GM18502 (cell line): Measurements from ENCODE around the gene SLC25A11.
"Not testable (repeated sequence)": the region's sequence is repeated elsewhere in the genome, so short reads cannot be mapped to it uniquely, and the experiment has no call there.

Experiments
- ATAC-seq: cut with Tn5 transposase; IDR thresholded peaks from one replicate; pipeline ENCODE4 v1.9.1; 2021; ENCODE audit warnings: mild to moderate bottlenecking; ENCODE audit not compliant: unreplicated experiment, poor library complexity

Gene SLC25A11

GRCh38 chr17:4928881-4929280 lies 11.0 kb downstream of the SLC25A11 start:
- no peak for ATAC-seq

DNA sequence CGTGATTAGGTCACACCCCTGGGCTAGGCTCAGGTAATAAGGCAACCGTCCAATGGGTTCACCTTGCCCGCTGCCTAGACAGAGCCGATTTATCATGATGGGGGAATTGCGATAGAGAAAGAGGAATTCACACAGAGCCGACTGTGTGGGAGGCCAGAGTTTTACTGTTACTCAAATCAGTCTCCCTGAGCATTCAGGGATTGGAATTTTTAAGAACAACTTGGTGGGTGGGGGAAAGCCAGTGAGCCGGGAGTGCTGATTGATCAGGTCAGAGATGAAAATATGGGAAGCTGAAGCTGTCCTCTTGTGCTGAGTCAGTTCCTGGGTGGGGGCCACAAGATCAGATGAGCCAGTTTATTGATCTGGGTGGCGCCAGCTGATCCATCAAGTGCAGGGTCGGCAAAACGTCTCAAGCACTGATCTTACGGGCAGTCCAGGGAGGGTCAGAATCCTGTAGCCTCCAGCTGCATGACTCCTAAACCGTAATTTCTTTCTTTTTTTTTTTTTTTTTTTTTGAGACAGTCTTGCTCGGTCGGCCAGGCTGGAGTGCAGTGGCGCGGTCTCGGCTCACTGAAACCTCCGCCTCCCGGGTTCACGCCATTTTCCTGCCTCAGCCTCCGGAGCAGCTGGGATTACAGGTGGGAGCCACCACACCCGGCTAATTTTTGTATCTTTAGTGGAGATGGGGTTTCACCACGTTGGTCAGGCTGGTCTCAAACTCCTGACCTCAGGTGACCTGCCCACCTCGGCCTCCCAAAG lies 13.1 kb downstream of the SLC25A11 start:
- not testable (repeated sequence) for ATAC-seq

DNA sequence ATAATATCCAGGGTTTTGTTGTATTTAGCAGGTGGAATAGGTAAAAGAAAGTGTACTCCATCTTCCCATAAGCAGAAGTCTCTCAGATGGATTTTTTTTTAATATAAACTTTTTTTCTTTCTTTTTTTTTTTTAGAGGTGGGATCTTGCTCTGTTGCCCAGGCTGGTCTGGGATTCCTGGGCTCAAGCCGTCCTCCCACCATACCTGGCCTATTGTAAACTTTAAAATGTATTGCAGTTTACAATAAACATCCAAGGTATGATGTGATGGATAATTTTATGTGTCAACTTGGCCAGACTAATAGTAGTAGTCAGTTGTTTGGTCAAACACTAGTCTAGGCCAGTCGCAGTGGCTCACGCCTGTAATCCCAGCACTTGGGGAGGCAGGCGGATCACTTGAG lies 18.5 kb downstream of the SLC25A11 start:
- ATAC-seq, result no peak

GRCh38 chr17:4920351-4921048 lies 19.3 kb downstream of the SLC25A11 start:
- no peak for ATAC-seq

GRCh38 chr17:4919511-4920047 lies 20.3 kb downstream of the SLC25A11 start:
- no peak for ATAC-seq

DNA sequence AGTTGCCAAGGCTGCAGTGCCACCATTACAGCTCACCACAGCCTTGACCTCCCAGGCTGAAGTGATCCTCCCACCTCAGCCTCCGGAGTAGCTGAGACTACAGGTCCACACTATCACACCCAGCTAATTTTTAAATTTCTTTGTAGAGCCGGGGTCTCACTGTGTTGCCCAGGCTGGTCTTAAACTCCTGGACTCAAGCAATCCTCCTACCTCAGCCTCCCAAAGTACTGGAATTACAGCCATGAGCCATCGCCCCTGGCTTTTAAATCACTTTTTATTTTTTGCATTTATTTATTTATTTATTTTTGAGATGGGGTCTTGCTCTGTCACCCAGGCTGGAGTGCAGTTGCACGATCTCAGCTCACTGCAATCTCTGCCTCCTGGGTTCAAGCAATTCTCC lies 25.3 kb downstream of the SLC25A11 start:
- ATAC-seq, result not testable (repeated sequence)

GRCh38 chr17:4913994-4914393 lies 25.9 kb downstream of the SLC25A11 start:
- no peak for ATAC-seq

DNA sequence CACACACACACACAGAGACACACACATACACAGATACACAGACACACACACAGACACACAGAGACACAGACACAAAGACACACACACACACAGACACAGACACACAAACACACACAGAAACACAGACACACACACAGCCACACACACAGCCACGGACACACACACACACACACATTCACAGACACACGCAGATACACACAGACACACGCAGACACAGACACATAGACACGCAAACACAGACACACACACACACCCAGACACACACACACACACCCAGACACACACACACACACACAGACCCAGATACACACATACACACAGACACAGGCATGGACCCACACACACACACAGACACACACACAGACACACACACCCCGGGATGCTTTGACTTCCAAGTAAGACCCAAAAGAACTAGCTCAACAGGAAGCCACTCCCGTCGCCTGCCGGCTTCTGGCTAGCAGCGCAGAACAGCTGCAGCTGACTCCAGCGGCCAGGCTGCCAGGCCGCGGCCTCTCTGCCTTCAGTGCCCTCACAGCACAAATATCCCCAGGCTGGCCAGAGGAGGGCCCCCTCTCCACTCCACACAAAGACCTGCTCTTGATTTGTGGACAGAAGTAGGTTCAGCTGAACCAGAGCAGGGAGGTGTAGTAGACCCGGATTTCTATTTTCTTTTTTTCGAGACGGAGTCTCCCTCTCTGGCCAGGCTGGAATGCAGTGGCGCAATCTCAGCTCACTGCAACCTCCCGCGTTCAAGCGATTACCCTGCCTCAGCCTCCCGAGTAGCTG lies 30.9 kb downstream of the SLC25A11 start:
- ATAC-seq, result no peak

GRCh38 chr17:4908301-4908700 lies 31.5 kb downstream of the SLC25A11 start:
- ATAC-seq, result no peak

DNA sequence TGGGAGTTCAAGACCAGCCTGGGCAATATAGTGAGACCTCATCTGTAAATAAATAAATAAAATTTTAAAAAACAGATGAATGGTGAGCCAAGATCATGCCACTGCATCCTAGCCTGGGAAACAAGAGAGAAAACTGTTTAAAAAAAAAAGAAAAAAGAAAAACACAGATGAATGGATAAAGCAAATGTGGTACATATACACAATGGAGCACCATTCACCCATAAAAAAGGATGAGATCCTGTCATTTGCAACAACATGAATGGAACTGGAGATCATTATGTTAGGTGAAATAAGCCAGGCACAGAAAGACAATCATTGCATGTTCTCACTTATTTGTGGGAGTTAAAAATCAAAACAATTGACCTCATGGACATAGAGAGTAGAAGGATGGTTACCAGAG lies 33.2 kb downstream of the SLC25A11 start:
- not testable (repeated sequence) for ATAC-seq

GRCh38 chr17:4903051-4903818 lies 36.6 kb downstream of the SLC25A11 start, which contains the start of gene CHRNE:
TSS of gene CHRNE (minus strand) at chr17:4903098. CDS start at chr17:4903063, 35 bp downstream.
- no peak for ATAC-seq

DNA sequence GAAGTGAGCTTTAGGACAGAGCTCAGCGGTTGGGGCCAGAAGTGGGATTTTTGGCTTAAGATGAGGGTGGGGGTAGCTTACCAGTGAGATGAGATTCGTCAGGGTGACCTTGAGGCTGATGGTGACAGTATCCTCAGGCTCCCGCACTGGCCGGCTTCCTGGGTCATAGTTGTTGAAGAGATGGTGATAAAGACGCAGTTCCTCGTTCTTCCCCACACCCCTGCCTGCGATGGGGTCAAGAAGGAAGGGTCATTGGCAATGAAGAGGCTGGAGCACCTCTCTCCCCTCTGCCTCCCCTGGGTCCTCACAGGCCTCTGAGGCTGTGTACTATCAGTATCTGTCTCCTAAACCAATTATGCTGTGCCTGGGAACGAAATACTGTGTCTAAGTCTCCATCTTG lies 37.3 kb downstream of the SLC25A11 start:
- ATAC-seq, result no peak

GRCh38 chr17:4901648-4902344 lies 38.0 kb downstream of the SLC25A11 start:
- no peak for ATAC-seq

DNA sequence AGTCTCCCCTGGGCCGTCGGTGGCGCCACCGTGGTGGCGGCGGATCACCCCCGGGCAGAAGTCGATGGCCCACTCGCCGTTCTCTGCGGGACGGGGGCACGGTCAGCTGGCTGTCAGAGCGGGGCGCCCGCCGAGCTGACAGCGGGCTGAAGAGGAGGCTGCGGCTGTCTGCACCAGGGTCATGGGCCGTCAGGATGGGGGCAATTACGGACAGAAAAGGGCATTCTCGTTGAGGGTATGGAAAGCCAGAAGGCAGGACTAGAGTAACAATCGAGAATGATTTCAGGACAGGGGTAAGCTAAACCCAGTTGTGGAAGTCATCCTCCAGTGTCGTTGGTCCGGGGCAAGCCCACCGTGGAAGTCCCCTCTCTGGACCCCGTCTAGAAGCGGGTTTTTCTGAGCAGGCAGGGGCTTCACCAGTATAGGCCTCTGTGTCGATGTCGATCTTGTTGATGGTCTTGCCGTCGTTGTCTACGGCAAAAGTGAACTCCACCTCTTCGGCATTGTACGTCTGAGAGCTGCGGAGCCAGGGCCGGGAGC lies 38.7 kb downstream of the SLC25A11 start:
- ATAC-seq, result no peak

GRCh38 chr17:4900231-4901107 lies 39.4 kb downstream of the SLC25A11 start:
- ATAC-seq, result no peak

GRCh38 chr17:4899341-4900230 lies 40.3 kb downstream of the SLC25A11 start, which contains the start of gene C17orf107:
TSS of gene C17orf107 (plus strand) at chr17:4899536. CDS start at chr17:4899763, 227 bp downstream.
- peak; percentile 49 for ATAC-seq

GRCh38 chr17:4898927-4899326 lies 40.9 kb downstream of the SLC25A11 start:
- ATAC-seq, result peak; percentile 19
